Measurements from ENCODE around the gene DENND1B. TPM values are rescaled to one million over a fixed set of nuclear protein-coding genes. Genes with fewer than 3 reads are reported as not detected.

The DENND1B gene
- total and polyA plus RNA-seq, 9 of the 15 experiments (the other 6 are each of a cell fraction or from before 2014, with no cell fraction given): 2.1 to 12.1 (median 7.5) TPM

GRCh38 chr1:197768014-197768805 is 7.1 kb downstream of the DENND1B start:
- H3K9ac ChIP-seq (ENCODE audit: insufficient read depth in 1 of 2, low read depth in 2 of 2, low read length in 2 of 2): no peak overlapping the region
- H3K4me1 ChIP-seq (replicated peaks in 1 of 2; ENCODE audit: control insufficient read depth in 2 of 2, insufficient read depth in 2 of 2, low read length in 2 of 2): peaks cover 3 to 21% of the 10 kb centered on the region in 2 experiments; a peak in 4 of 5 replicates
- ChIA-PET CTCF (ENCODE audit: low intra/inter-chr PET ratio) (no interaction called here), POLR2A (interaction anchor here (0.6 to 0.7 kb wide), 2 partner anchors 19 to 26 kb away, joined by 3 to 4 read pairs; no protein-coding TSS in a partner anchor)
- H3K9me1 ChIP-seq (ENCODE audit: control insufficient read depth, insufficient read depth, low read length): no peaks in the 10 kb centered on the region
- no peaks in the 10 kb centered on the region for H3K9me3 ChIP-seq (replicated peaks; ENCODE audit: control insufficient read depth, insufficient read depth, low read depth, low read length)
- 29% methylated on average over 4 of the region's 4 CpGs for WGBS (ENCODE audit: insufficient coverage, low coverage, missing lambda C conversion rate)
- in situ Hi-C loops (cut with MboI) (no loop called here), intact Hi-C loops (cut with micrococcal nuclease) (no loop called here)
- H4K20me1 ChIP-seq (replicated peaks; ENCODE audit: control insufficient read depth, insufficient read depth, low read length): no peaks in the 10 kb centered on the region
- no peak overlapping the region for H3K27ac ChIP-seq (ENCODE audit: extremely low read depth, low read depth, low read length)
- no peak for FAIRE-seq
- no peak overlapping the region for H2AFZ ChIP-seq (ENCODE audit: low read depth, low read length)
- ATAC-seq: no peak
- DNase-seq (ENCODE audit: extremely low read depth in 1 of 4, low spot score in 3 of 4): no peak
- H3K27me3 ChIP-seq (ENCODE audit: control insufficient read depth in 2 of 2, insufficient read depth in 2 of 2, low read length in 2 of 2): no peaks in the 10 kb centered on the region
- no TSS peak for BruUV-seq (replicated peaks)
- H3K36me3 ChIP-seq (ENCODE audit: control insufficient read depth, insufficient read depth, low read length): peaks cover 15% of the 10 kb centered on the region
- peak overlapping the region; percentile 23; the same call in 1 of the 2 replicates for H3K4me2 ChIP-seq (ENCODE audit: insufficient read depth, low read length)
- H3K79me2 ChIP-seq (ENCODE audit: control insufficient read depth, insufficient read depth, low read length): peaks cover 25% of the 10 kb centered on the region
- H3K4me3 ChIP-seq: no peak overlapping the region
- TF ChIP-seq ELF1 (tag; IDR thresholded peaks at IDR 0.05): no peak
- no peak for TF ChIP-seq KDM1A (IDR thresholded peaks at IDR 0.05)
- TF ChIP-seq FOXM1 (IDR thresholded peaks at IDR 0.05; ENCODE audit: low read depth): no peak
- no peak for TF ChIP-seq FOXM1 (CRISPR knock-in tag; IDR thresholded peaks at IDR 0.05; ENCODE audit: low read depth)
- TF ChIP-seq ZNF140 (CRISPR knock-in tag; IDR thresholded peaks at IDR 0.05): no peak
- TF ChIP-seq ZNF143 (CRISPR knock-in tag; IDR thresholded peaks at IDR 0.05): no peak
- no peak for TF ChIP-seq ETS1 (conservative IDR thresholded peaks at IDR 0.05; ENCODE audit: control insufficient read depth, low read depth, low read length)
- TF ChIP-seq U2AF2 (optimal IDR thresholded peaks at IDR 0.05; ENCODE audit: low read depth, low read length): no peak
- TF ChIP-seq PTRF (tag; IDR thresholded peaks at IDR 0.05): no peak
- no peak for TF ChIP-seq ZNF224 (CRISPR knock-in tag; IDR thresholded peaks at IDR 0.05)
- TF ChIP-seq CREM (IDR thresholded peaks at IDR 0.05; ENCODE audit: low read depth): no peak
- TF ChIP-seq TBL1XR1 (IDR thresholded peaks at IDR 0.05; ENCODE audit: low read length in 2 of 2): no peak
- peak; percentile 90 for TF ChIP-seq ZNF263 (CRISPR knock-in tag; IDR thresholded peaks at IDR 0.05; ENCODE audit: borderline replicate concordance)
